Endothelial cell (in vitro differentiated cells): ENCODE results near the gene P2RX2. TPM values are rescaled to one million over a fixed set of nuclear protein-coding genes. Genes with fewer than 3 reads are reported as not detected.
A peak's percentile ranks its signal among the peaks of the same experiment; 100 is the strongest.

Experiments
- DNase-seq: peaks from one replicate; pipeline ENCODE4 v3.0.0; 2021; ENCODE audit warnings: low spot score
- H3K27ac Mint-ChIP-seq: one replicate; pipeline ENCODE4 v1.8.0; 2021; ENCODE audit warnings: mixed read lengths, inconsistent platforms; ENCODE audit not compliant: unreplicated experiment
- H3K27me3 Mint-ChIP-seq: one replicate; pipeline ENCODE4 v1.8.0; 2021; ENCODE audit warnings: mild to moderate bottlenecking, moderate library complexity, mixed read lengths, inconsistent platforms; ENCODE audit not compliant: unreplicated experiment
- H3K36me3 Mint-ChIP-seq: one replicate; pipeline ENCODE4 v1.8.0; 2021; ENCODE audit warnings: mild to moderate bottlenecking, low read depth, mixed read lengths, inconsistent platforms; ENCODE audit not compliant: unreplicated experiment
- H3K4me1 Mint-ChIP-seq: one replicate; pipeline ENCODE4 v1.8.0; 2021; ENCODE audit warnings: mild to moderate bottlenecking, mixed read lengths, inconsistent platforms; ENCODE audit not compliant: unreplicated experiment
- H3K4me3 Mint-ChIP-seq: one replicate; pipeline ENCODE4 v1.8.0; 2021; ENCODE audit warnings: mild to moderate bottlenecking, mixed read lengths, inconsistent platforms; ENCODE audit not compliant: unreplicated experiment
- H3K9me3 Mint-ChIP-seq: one replicate; pipeline ENCODE4 v1.8.0; 2021; ENCODE audit warnings: mixed read lengths, inconsistent platforms; ENCODE audit not compliant: unreplicated experiment
- total RNA-seq: library from RNA; stranded (reverse); fragmentation: NEBNext Ultra II Directional; extraction: Animal tissue kit (Norgen Biotek cat#: 25700); gene quantifications from one replicate; pipeline ENCODE4 v1.2.1, GENCODE V29; 2021; ENCODE audit not compliant: unreplicated experiment
- TF ChIP-seq, protein P1 (sequence below): fragments of 200-600 bp; sonication (generic); IDR thresholded peaks from one replicate; pipeline ENCODE4 v1.5.0; 2021; ENCODE audit warnings: antibody characterized with exemption; ENCODE audit not compliant: unreplicated experiment

P2RX2 gene
- total RNA-seq, 1 donor from 2014 or later: not detected

GRCh38 chr12:132647858-132648257 is 29.3 kb downstream of the P2RX2 start:
- no peak overlapping the region for H3K27ac Mint-ChIP-seq
- peaks cover 2% of the 10 kb centered on the region for H3K27me3 Mint-ChIP-seq
- H3K36me3 Mint-ChIP-seq: peaks cover 39% of the 10 kb centered on the region
- no peak overlapping the region for H3K4me3 Mint-ChIP-seq
- TF ChIP-seq, protein P1, sequence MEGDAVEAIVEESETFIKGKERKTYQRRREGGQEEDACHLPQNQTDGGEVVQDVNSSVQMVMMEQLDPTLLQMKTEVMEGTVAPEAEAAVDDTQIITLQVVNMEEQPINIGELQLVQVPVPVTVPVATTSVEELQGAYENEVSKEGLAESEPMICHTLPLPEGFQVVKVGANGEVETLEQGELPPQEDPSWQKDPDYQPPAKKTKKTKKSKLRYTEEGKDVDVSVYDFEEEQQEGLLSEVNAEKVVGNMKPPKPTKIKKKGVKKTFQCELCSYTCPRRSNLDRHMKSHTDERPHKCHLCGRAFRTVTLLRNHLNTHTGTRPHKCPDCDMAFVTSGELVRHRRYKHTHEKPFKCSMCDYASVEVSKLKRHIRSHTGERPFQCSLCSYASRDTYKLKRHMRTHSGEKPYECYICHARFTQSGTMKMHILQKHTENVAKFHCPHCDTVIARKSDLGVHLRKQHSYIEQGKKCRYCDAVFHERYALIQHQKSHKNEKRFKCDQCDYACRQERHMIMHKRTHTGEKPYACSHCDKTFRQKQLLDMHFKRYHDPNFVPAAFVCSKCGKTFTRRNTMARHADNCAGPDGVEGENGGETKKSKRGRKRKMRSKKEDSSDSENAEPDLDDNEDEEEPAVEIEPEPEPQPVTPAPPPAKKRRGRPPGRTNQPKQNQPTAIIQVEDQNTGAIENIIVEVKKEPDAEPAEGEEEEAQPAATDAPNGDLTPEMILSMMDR: no peak
- DNase-seq: no peak
- peaks cover 2% of the 10 kb centered on the region for H3K4me1 Mint-ChIP-seq
- no peaks in the 10 kb centered on the region for H3K9me3 Mint-ChIP-seq

- H3K36me3 Mint-ChIP-seq: peaks cover 36% of the 10 kb centered on the region
- peaks cover 2% of the 10 kb centered on the region for H3K27me3 Mint-ChIP-seq
- no peaks in the 10 kb centered on the region for H3K9me3 Mint-ChIP-seq
- H3K27ac Mint-ChIP-seq: no peak overlapping the region
- H3K4me1 Mint-ChIP-seq: peaks cover 2% of the 10 kb centered on the region
- DNase-seq: no peak
- TF ChIP-seq, protein P1: no peak
- H3K4me3 Mint-ChIP-seq: peak overlapping the region; percentile 37
Measured at GRCh38 chr12:132648616-132649225, 30.1 kb downstream of the P2RX2 start.

- H3K36me3 Mint-ChIP-seq: peaks cover 33% of the 10 kb centered on the region
Measured at GRCh38 chr12:132649226-132649945, 30.8 kb downstream of the P2RX2 start.

DNA sequence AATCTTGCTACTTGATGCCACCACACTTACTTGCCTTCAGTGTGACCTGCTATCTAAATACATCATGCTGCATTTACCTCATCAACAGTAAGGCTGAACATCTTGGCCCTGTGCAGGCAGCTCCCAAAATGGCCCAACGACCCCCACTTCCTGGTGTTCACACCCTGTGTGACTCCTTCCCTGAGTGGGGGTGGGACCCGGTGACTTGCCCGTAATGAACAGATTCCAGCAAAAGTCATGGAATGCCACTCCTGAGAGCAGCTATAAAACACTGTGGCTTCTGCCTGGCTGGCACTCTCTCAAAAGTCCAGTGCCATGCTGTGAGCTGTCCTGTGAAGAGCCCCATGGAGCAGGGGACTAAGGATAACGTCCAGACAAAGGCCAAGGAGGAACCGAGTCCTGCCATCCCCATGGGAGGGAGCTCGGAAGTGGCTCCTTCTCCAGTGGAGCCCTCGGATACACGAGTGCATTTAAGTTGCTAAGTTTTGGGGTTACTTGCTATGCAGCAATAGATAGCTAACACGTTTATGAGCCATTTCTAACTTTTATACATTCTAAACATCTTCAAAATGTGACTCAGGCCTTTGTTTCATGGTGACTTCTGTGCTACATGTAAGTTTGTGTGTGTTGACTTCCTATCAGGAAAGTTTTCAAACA is 33.0 kb downstream of the P2RX2 start:
- H3K27me3 Mint-ChIP-seq: no peaks in the 10 kb centered on the region
- peak overlapping the region; percentile 48 for H3K27ac Mint-ChIP-seq
- TF ChIP-seq, protein P1: no peak
- H3K9me3 Mint-ChIP-seq: no peaks in the 10 kb centered on the region
- peaks cover 35% of the 10 kb centered on the region for H3K36me3 Mint-ChIP-seq
- peaks cover 2% of the 10 kb centered on the region for H3K4me1 Mint-ChIP-seq
- H3K4me3 Mint-ChIP-seq: peak overlapping the region; percentile 35
- no peak for DNase-seq

More at GRCh38 chr12:132649226-132649945, 30.8 kb downstream of the P2RX2 start:
- no peaks in the 10 kb centered on the region for H3K9me3 Mint-ChIP-seq
- H3K27ac Mint-ChIP-seq: no peak overlapping the region
- H3K4me1 Mint-ChIP-seq: peaks cover 2% of the 10 kb centered on the region
- TF ChIP-seq, protein P1: no peak
- DNase-seq: no peak
- peaks cover 2% of the 10 kb centered on the region for H3K27me3 Mint-ChIP-seq
- no peak overlapping the region for H3K4me3 Mint-ChIP-seq
